Activated naive CD8-positive, alpha-beta T cell treated with anti-CD3 and anti-CD28 coated beads for 36 hours (primary cell): ENCODE measurements around the gene CLEC16A. TPM values are rescaled to one million over a fixed set of nuclear protein-coding genes. Genes with fewer than 3 reads are reported as not detected.

Experiments used
- DNase-seq: peaks from one replicate; pipeline ENCODE4 v3.0.0; 2021
- H3K27ac Mint-ChIP-seq: one replicate; pipeline ENCODE4 v1.8.0; 2022; ENCODE audit warnings: mild to moderate bottlenecking, moderate library complexity, mixed read lengths
- H3K27me3 Mint-ChIP-seq: one replicate; pipeline ENCODE4 v1.8.0; 2022; ENCODE audit warnings: mild to moderate bottlenecking, mixed read lengths
- H3K36me3 Mint-ChIP-seq: one replicate; pipeline ENCODE4 v1.8.0; 2021; ENCODE audit warnings: mild to moderate bottlenecking, mixed read lengths
- H3K4me1 Mint-ChIP-seq: one replicate; pipeline ENCODE4 v1.8.0; 2021; ENCODE audit warnings: mixed read lengths
- H3K4me3 Mint-ChIP-seq: one replicate; pipeline ENCODE4 v1.8.0; 2022; ENCODE audit warnings: mild to moderate bottlenecking, moderate library complexity, mixed read lengths
- H3K9me3 Mint-ChIP-seq: one replicate; pipeline ENCODE4 v1.8.0; 2022; ENCODE audit warnings: mixed read lengths
- total RNA-seq, 2 experiments: library from RNA; stranded (reverse); gene quantifications; one replicate each; pipeline ENCODE4 v1.2.3, GENCODE V29; 2021

The CLEC16A gene
- total RNA-seq, 2 experiments from 2014 or later = 20.4 to 21.3 TPM

- Mint-ChIP-seq H3K9me3 (no peaks in the 10 kb centered on the region), H3K4me3 (no peak overlapping the region), H3K27me3 (no peaks in the 10 kb centered on the region), H3K27ac (no peak overlapping the region), H3K4me1 (peaks cover 47% of the 10 kb centered on the region), H3K36me3 (peaks cover 10% of the 10 kb centered on the region)
- no peak for DNase-seq
These were observed 12.3 kb upstream of the CLEC16A start for GRCh38 chr16:10931977-10932632.

GRCh38 chr16:10932959-10933710 is 11.2 kb upstream of the CLEC16A start:
- H3K4me1 Mint-ChIP-seq = peaks cover 57% of the 10 kb centered on the region
- peaks cover 6% of the 10 kb centered on the region for H3K36me3 Mint-ChIP-seq
- H3K9me3 Mint-ChIP-seq = no peaks in the 10 kb centered on the region
- DNase-seq = no peak
- H3K27me3 Mint-ChIP-seq = no peaks in the 10 kb centered on the region
- H3K4me3 Mint-ChIP-seq = no peak overlapping the region
- H3K27ac Mint-ChIP-seq = no peak overlapping the region

- H3K27ac Mint-ChIP-seq = no peak overlapping the region
- peaks cover 65% of the 10 kb centered on the region for H3K4me1 Mint-ChIP-seq
- H3K9me3 Mint-ChIP-seq = no peaks in the 10 kb centered on the region
- H3K36me3 Mint-ChIP-seq = peaks cover 12% of the 10 kb centered on the region
- no peak overlapping the region for H3K4me3 Mint-ChIP-seq
- DNase-seq = no peak
- no peaks in the 10 kb centered on the region for H3K27me3 Mint-ChIP-seq
These were observed 10.5 kb upstream of the CLEC16A start for GRCh38 chr16:10933865-10934264.

GRCh38 chr16:10934325-10935107 is 9.8 kb upstream of the CLEC16A start:
- H3K4me3 Mint-ChIP-seq = no peak overlapping the region
- H3K9me3 Mint-ChIP-seq = no peaks in the 10 kb centered on the region
- H3K36me3 Mint-ChIP-seq = peaks cover 18% of the 10 kb centered on the region
- no peak for DNase-seq
- H3K27me3 Mint-ChIP-seq = no peaks in the 10 kb centered on the region
- no peak overlapping the region for H3K27ac Mint-ChIP-seq
- peaks cover 69% of the 10 kb centered on the region for H3K4me1 Mint-ChIP-seq

- DNase-seq = no peak
- H3K27me3 Mint-ChIP-seq = no peaks in the 10 kb centered on the region
- H3K27ac Mint-ChIP-seq = no peak overlapping the region
- H3K4me3 Mint-ChIP-seq = no peak overlapping the region
- peaks cover 72% of the 10 kb centered on the region for H3K4me1 Mint-ChIP-seq
- H3K36me3 Mint-ChIP-seq = peaks cover 25% of the 10 kb centered on the region
- no peaks in the 10 kb centered on the region for H3K9me3 Mint-ChIP-seq
These were observed 9.0 kb upstream of the CLEC16A start for GRCh38 chr16:10935226-10935915.

GRCh38 chr16:10936272-10936984 is 7.9 kb upstream of the CLEC16A start:
- DNase-seq = no peak
- H3K4me1 Mint-ChIP-seq = peaks cover 74% of the 10 kb centered on the region
- no peaks in the 10 kb centered on the region for H3K27me3 Mint-ChIP-seq
- no peaks in the 10 kb centered on the region for H3K9me3 Mint-ChIP-seq
- no peak overlapping the region for H3K4me3 Mint-ChIP-seq
- H3K27ac Mint-ChIP-seq = no peak overlapping the region
- peaks cover 30% of the 10 kb centered on the region for H3K36me3 Mint-ChIP-seq

GRCh38 chr16:10937068-10937859 is 7.1 kb upstream of the CLEC16A start:
- Mint-ChIP-seq H3K36me3 (peaks cover 28% of the 10 kb centered on the region), H3K27ac (peak overlapping the region; percentile 47), H3K4me3 (peak overlapping the region; percentile 91), H3K27me3 (no peaks in the 10 kb centered on the region), H3K4me1 (peaks cover 71% of the 10 kb centered on the region), H3K9me3 (no peaks in the 10 kb centered on the region)
- no peak for DNase-seq

GRCh38 chr16:10938321-10938720 is 6.0 kb upstream of the CLEC16A start:
- Mint-ChIP-seq H3K27me3 (no peaks in the 10 kb centered on the region), H3K4me3 (peak overlapping the region; percentile 91), H3K9me3 (no peaks in the 10 kb centered on the region), H3K4me1 (peaks cover 71% of the 10 kb centered on the region), H3K27ac (peak overlapping the region; percentile 70), H3K36me3 (peaks cover 28% of the 10 kb centered on the region)
- peak; percentile 48 for DNase-seq

- DNase-seq = no peak
- Mint-ChIP-seq H3K9me3 (no peaks in the 10 kb centered on the region), H3K27ac (peak overlapping the region; percentile 70), H3K27me3 (no peaks in the 10 kb centered on the region), H3K4me1 (peaks cover 69% of the 10 kb centered on the region), H3K36me3 (peaks cover 24% of the 10 kb centered on the region), H3K4me3 (peak overlapping the region; percentile 91)
These were observed 5.3 kb upstream of the CLEC16A start for GRCh38 chr16:10938796-10939648.

GRCh38 chr16:10939649-10940234 is 4.6 kb upstream of the CLEC16A start:
- Mint-ChIP-seq H3K9me3 (no peaks in the 10 kb centered on the region), H3K27me3 (no peaks in the 10 kb centered on the region), H3K4me1 (peaks cover 65% of the 10 kb centered on the region), H3K27ac (no peak overlapping the region), H3K4me3 (peak overlapping the region; percentile 91), H3K36me3 (peaks cover 24% of the 10 kb centered on the region)
- DNase-seq = no peak

- H3K27ac Mint-ChIP-seq = peak overlapping the region; percentile 13
- DNase-seq = no peak
- no peaks in the 10 kb centered on the region for H3K9me3 Mint-ChIP-seq
- peaks cover 64% of the 10 kb centered on the region for H3K4me1 Mint-ChIP-seq
- H3K36me3 Mint-ChIP-seq = peaks cover 24% of the 10 kb centered on the region
- H3K27me3 Mint-ChIP-seq = no peaks in the 10 kb centered on the region
- peak overlapping the region; percentile 91 for H3K4me3 Mint-ChIP-seq
These were observed 3.8 kb upstream of the CLEC16A start for GRCh38 chr16:10940501-10941079.

- peak overlapping the region; percentile 88 for H3K27ac Mint-ChIP-seq
- H3K27me3 Mint-ChIP-seq = no peaks in the 10 kb centered on the region
- H3K9me3 Mint-ChIP-seq = no peaks in the 10 kb centered on the region
- H3K36me3 Mint-ChIP-seq = peaks cover 24% of the 10 kb centered on the region
- peaks cover 63% of the 10 kb centered on the region for H3K4me1 Mint-ChIP-seq
- H3K4me3 Mint-ChIP-seq = peak overlapping the region; percentile 91
- peak; percentile 20 for DNase-seq
These were observed 3.0 kb upstream of the CLEC16A start for GRCh38 chr16:10941127-10941933.
